GM20000 (cell line): ENCODE data around the gene CORO2A.
A peak's percentile ranks its signal among the peaks of the same experiment; 100 is the strongest.

Experiments used
- DNase-seq: peaks from one replicate; pipeline ENCODE4 v3.0.0; 2012; ENCODE audit warnings: low spot score
- CTCF ChIP-seq: IDR thresholded peaks from 2 replicates; pipeline ENCODE4 v1.5.1; 2012; ENCODE audit warnings: mild to moderate bottlenecking, control low read depth; ENCODE audit errors: extremely low read depth, missing control alignments

CORO2A gene

GRCh38 chr9:98192503-98193335 lies at the start of gene CORO2A:
Gene CORO2A, minus strand, starts transcription at chr9:98192637. Its CDS starts 34,977 bp downstream, at chr9:98157660.
- DNase-seq: peak; percentile 94
- peak; percentile 15 for TF ChIP-seq CTCF

- no peak for DNase-seq
- no peak for TF ChIP-seq CTCF
Observed at GRCh38 chr9:98241357-98242300, 49.2 kb upstream of the CORO2A start.

GRCh38 chr9:98240475-98240874 lies 48.0 kb upstream of the CORO2A start:
- DNase-seq: no peak

GRCh38 chr9:98236901-98237487 lies 44.6 kb upstream of the CORO2A start:
- TF ChIP-seq CTCF: no peak
- no peak for DNase-seq

More at GRCh38 chr9:98240475-98240874, 48.0 kb upstream of the CORO2A start:
- no peak for TF ChIP-seq CTCF

- no peak for TF ChIP-seq CTCF
- no peak for DNase-seq
Observed at GRCh38 chr9:98235126-98235525, 42.7 kb upstream of the CORO2A start.

GRCh38 chr9:98234245-98234825 lies 41.9 kb upstream of the CORO2A start:
- TF ChIP-seq CTCF: no peak
- DNase-seq: no peak
